KMS-11 (cell line): Measurements from ENCODE around the gene CTDP1.

Source experiments
- H2AFZ ChIP-seq: fragments of 200-600 bp; sonication (generic); 2 replicates; pipeline ENCODE4 v1.6.1; 2016; ENCODE audit warnings: antibody characterized with exemption, mixed run types, low read depth
- H3K27ac ChIP-seq: fragments of 200-600 bp; sonication (generic); 2 replicates; pipeline ENCODE4 v1.6.1; 2016; ENCODE audit warnings: mild to moderate bottlenecking, mixed run types
- H3K27me3 ChIP-seq: fragments of 200-600 bp; sonication (generic); 2 replicates; pipeline ENCODE4 v1.6.1; 2017; ENCODE audit warnings: mild to moderate bottlenecking, low read depth, mixed run types, moderate library complexity; ENCODE audit not compliant: insufficient read depth
- H3K36me3 ChIP-seq: fragments of 200-600 bp; sonication (generic); 2 replicates; pipeline ENCODE4 v1.6.1; 2017; ENCODE audit warnings: mild to moderate bottlenecking, mixed run types; ENCODE audit not compliant: insufficient read depth
- H3K4me1 ChIP-seq: fragments of 200-600 bp; sonication (generic); 2 replicates; pipeline ENCODE4 v1.6.1; 2016; ENCODE audit warnings: mild to moderate bottlenecking, low read depth, mixed run types; ENCODE audit not compliant: poor library complexity, severe bottlenecking
- H3K4me2 ChIP-seq: fragments of 200-600 bp; sonication (generic); 2 replicates; pipeline ENCODE4 v1.7.0; 2016; ENCODE audit warnings: mild to moderate bottlenecking, mixed run types
- H3K4me3 ChIP-seq: fragments of 200-600 bp; sonication (generic); IDR thresholded peaks from 2 replicates; pipeline ENCODE4 v1.6.1; 2017; ENCODE audit warnings: low read depth, low read length, mixed read lengths; ENCODE audit not compliant: insufficient read depth
- H3K79me2 ChIP-seq: fragments of 200-600 bp; sonication (generic); 2 replicates; pipeline ENCODE4 v1.6.1; 2016; ENCODE audit warnings: low read depth, mixed run types; ENCODE audit not compliant: insufficient read depth
- H3K9ac ChIP-seq: fragments of 200-600 bp; sonication (generic); 2 replicates; pipeline ENCODE4 v1.6.1; 2016; ENCODE audit warnings: mild to moderate bottlenecking, mixed run types
- H4K20me1 ChIP-seq: fragments of 200-600 bp; sonication (generic); 2 replicates; pipeline ENCODE4 v1.6.1; 2016; ENCODE audit warnings: mild to moderate bottlenecking, mixed run types; ENCODE audit not compliant: insufficient read depth
- CTCF ChIP-seq: fragments of 200-600 bp; sonication (generic); conservative IDR thresholded peaks from 2 replicates; pipeline ENCODE4 v1.6.1; 2017; ENCODE audit warnings: low read depth, mild to moderate bottlenecking, antibody characterized with exemption, low read length, moderate library complexity, mixed read lengths

The CTDP1 gene

GRCh38 chr18:79794846-79795245 is 115.2 kb downstream of the CTDP1 start:
- H3K27ac ChIP-seq = no peak overlapping the region
- no peak overlapping the region for H2AFZ ChIP-seq
- no peak for TF ChIP-seq CTCF
- no peak overlapping the region for H3K4me3 ChIP-seq
- no peaks in the 10 kb centered on the region for H3K27me3 ChIP-seq
- no peak overlapping the region for H3K4me2 ChIP-seq
- H4K20me1 ChIP-seq = no peaks in the 10 kb centered on the region
- no peaks in the 10 kb centered on the region for H3K36me3 ChIP-seq
- no peak overlapping the region for H3K9ac ChIP-seq
- H3K4me1 ChIP-seq = no peaks in the 10 kb centered on the region
- no peaks in the 10 kb centered on the region for H3K79me2 ChIP-seq

- Histone ChIP-seq H3K4me2 (no peak overlapping the region), H3K27ac (no peak overlapping the region), H3K36me3 (no peaks in the 10 kb centered on the region), H3K4me3 (no peak overlapping the region), H3K79me2 (no peaks in the 10 kb centered on the region), H3K27me3 (no peaks in the 10 kb centered on the region), H4K20me1 (no peaks in the 10 kb centered on the region), H3K4me1 (no peaks in the 10 kb centered on the region), H2AFZ (no peak overlapping the region), H3K9ac (no peak overlapping the region)
- TF ChIP-seq CTCF = no peak
Observed at GRCh38 chr18:79795446-79795845, 115.8 kb downstream of the CTDP1 start.

GRCh38 chr18:79796016-79796415 is 116.4 kb downstream of the CTDP1 start:
- Histone ChIP-seq H4K20me1 (no peaks in the 10 kb centered on the region), H2AFZ (no peak overlapping the region), H3K4me2 (no peak overlapping the region), H3K4me1 (no peaks in the 10 kb centered on the region), H3K79me2 (no peaks in the 10 kb centered on the region), H3K4me3 (no peak overlapping the region), H3K9ac (no peak overlapping the region), H3K27ac (no peak overlapping the region), H3K36me3 (no peaks in the 10 kb centered on the region), H3K27me3 (no peaks in the 10 kb centered on the region)
- TF ChIP-seq CTCF = no peak

- Histone ChIP-seq H4K20me1 (no peaks in the 10 kb centered on the region), H3K27ac (no peak overlapping the region), H3K4me3 (no peak overlapping the region), H3K4me2 (no peak overlapping the region), H3K36me3 (no peaks in the 10 kb centered on the region), H3K9ac (no peak overlapping the region), H3K4me1 (no peaks in the 10 kb centered on the region), H2AFZ (no peak overlapping the region), H3K79me2 (no peaks in the 10 kb centered on the region), H3K27me3 (no peaks in the 10 kb centered on the region)
- TF ChIP-seq CTCF = no peak
Observed at GRCh38 chr18:79796531-79797405, 117.2 kb downstream of the CTDP1 start.
